CD8-positive, alpha-beta memory T cell (primary cell): ENCODE measurements around the gene PPFIA1. TPM values are rescaled to one million over a fixed set of nuclear protein-coding genes. Genes with fewer than 3 reads are reported as not detected.
A peak's percentile ranks its signal among the peaks of the same experiment; 100 is the strongest.

Experiments
- CTCF ChIA-PET: fragments of 350-600 bp; sonication (Branson Sonifier 250); formaldehyde crosslinking; loops from one replicate; lab custom pipeline; 2021; ENCODE audit warnings: antibody characterized with exemption; lab: Charles Lee
- POLR2A ChIA-PET: fragments of 350-600 bp; sonication (Branson Sonifier 250); formaldehyde crosslinking; loops from one replicate; lab custom pipeline; 2021; ENCODE audit warnings: antibody characterized with exemption; lab: Charles Lee
- DNase-seq, 5 donors: peaks; one replicate each; pipeline versions ENCODE4 v3.0.0 to v3.0.0-alpha.2; 2020 to 2022; ENCODE audit warnings: mixed read lengths in 1 of 5
- H3K27ac ChIP-seq: one replicate; pipeline ENCODE4 v1.7.0; 2013; ENCODE audit warnings: low read depth, mild to moderate bottlenecking, low read length, moderate library complexity
- H3K27me3 ChIP-seq: 2 replicates; pipeline ENCODE4 v1.7.0; 2013; ENCODE audit warnings: low read length, mild to moderate bottlenecking; ENCODE audit not compliant: insufficient read depth, poor library complexity, severe bottlenecking
- H3K36me3 ChIP-seq: 2 replicates; pipeline ENCODE4 v1.7.0; 2013; ENCODE audit warnings: mild to moderate bottlenecking, low read length, moderate library complexity; ENCODE audit not compliant: insufficient read depth
- H3K4me1 ChIP-seq: 2 replicates; pipeline ENCODE4 v1.7.0; 2013; ENCODE audit warnings: mild to moderate bottlenecking, low read length, moderate library complexity; ENCODE audit not compliant: insufficient read depth
- H3K4me3 ChIP-seq: 2 replicates; pipeline ENCODE4 v1.7.0; 2013; ENCODE audit warnings: mild to moderate bottlenecking, low read length
- H3K9me3 ChIP-seq: 2 replicates; pipeline ENCODE4 v1.7.0; 2013; ENCODE audit warnings: mild to moderate bottlenecking, low read length
- H3K27ac Mint-ChIP-seq, 8 donors: one replicate each; pipeline ENCODE4 v1.8.0; 2020 to 2021; ENCODE audit warnings: mixed read lengths in 8 of 8, mild to moderate bottlenecking in 6 of 8, inconsistent platforms in 3 of 8, moderate library complexity in 3 of 8
- H3K27me3 Mint-ChIP-seq, 2 donors: one replicate each; pipeline ENCODE4 v1.8.0; 2020 to 2021; ENCODE audit warnings: mixed read lengths in 2 of 2, mild to moderate bottlenecking in 1 of 2, moderate library complexity in 1 of 2
- H3K36me3 Mint-ChIP-seq, 3 donors: one replicate each; pipeline ENCODE4 v1.8.0; 2020 to 2021; ENCODE audit warnings: mixed read lengths in 3 of 3, inconsistent platforms in 1 of 3, mild to moderate bottlenecking in 1 of 3
- H3K4me1 Mint-ChIP-seq, 3 donors: one replicate each; pipeline ENCODE4 v1.8.0; 2020 to 2021; ENCODE audit warnings: mixed read lengths in 3 of 3, inconsistent platforms in 1 of 3, mild to moderate bottlenecking in 1 of 3
- H3K4me3 Mint-ChIP-seq, 7 donors: one replicate each; pipeline ENCODE4 v1.8.0; 2020 to 2021; ENCODE audit warnings: mixed read lengths in 7 of 7, mild to moderate bottlenecking in 6 of 7, moderate library complexity in 4 of 7, inconsistent platforms in 2 of 7
- H3K9me3 Mint-ChIP-seq, 5 donors: one replicate each; pipeline ENCODE4 v1.8.0; 2020 to 2022; ENCODE audit warnings: mixed read lengths in 5 of 5, mild to moderate bottlenecking in 3 of 5, moderate library complexity in 2 of 5, inconsistent platforms in 1 of 5
- polyA plus RNA-seq: library from polyadenylated mRNA; unstranded; fragments of 300-500 nt; fragmentation: Illumina TruSeq; gene quantifications from one replicate; pipeline ENCODE4 v1.2.3, GENCODE V29; 2021
- total RNA-seq, 2 experiments: library from RNA; stranded (reverse); gene quantifications; one replicate each; pipeline ENCODE4 v1.2.3, GENCODE V29; 2021

The PPFIA1 gene
- total and polyA plus RNA-seq, 3 experiments from 2014 or later, result 18.8 to 44.4 (median 39.9) TPM

- Mint-ChIP-seq H3K36me3 (no peaks in the 10 kb centered on the region), H3K9me3 (no peaks in the 10 kb centered on the region), H3K27ac (peak overlapping the region in 1 of 8 donors; percentile 40), H3K4me3 (no peak overlapping the region), H3K4me1 (no peaks in the 10 kb centered on the region), H3K27me3 (peaks cover 14 to 29% of the 10 kb centered on the region in 2 donors)
- H3K27me3 ChIP-seq, result no peaks in the 10 kb centered on the region
- H3K4me1 ChIP-seq, result no peaks in the 10 kb centered on the region
- H3K36me3 ChIP-seq, result no peaks in the 10 kb centered on the region
- ChIA-PET POLR2A (no interaction called here), CTCF (no interaction called here)
- DNase-seq, result no peak
- no peak overlapping the region for H3K27ac ChIP-seq
- H3K9me3 ChIP-seq, result no peaks in the 10 kb centered on the region
- no peak overlapping the region for H3K4me3 ChIP-seq
Measured at GRCh38 chr11:70410276-70411205, 140.1 kb downstream of the PPFIA1 start.

- Histone ChIP-seq H3K36me3 (no peaks in the 10 kb centered on the region), H3K27ac (no peak overlapping the region), H3K9me3 (no peaks in the 10 kb centered on the region), H3K4me3 (no peak overlapping the region), H3K27me3 (no peaks in the 10 kb centered on the region), H3K4me1 (no peaks in the 10 kb centered on the region)
- no peaks in the 10 kb centered on the region for H3K36me3 Mint-ChIP-seq
- peaks cover 16 to 29% of the 10 kb centered on the region in 2 donors for H3K27me3 Mint-ChIP-seq
- ChIA-PET POLR2A (no interaction called here), CTCF (no interaction called here)
- no peaks in the 10 kb centered on the region for H3K9me3 Mint-ChIP-seq
- H3K4me1 Mint-ChIP-seq, result no peaks in the 10 kb centered on the region
- peak overlapping the region in 1 of 8 donors; percentile 58 for H3K27ac Mint-ChIP-seq
- no peak for DNase-seq
- H3K4me3 Mint-ChIP-seq, result no peak overlapping the region
Measured at GRCh38 chr11:70411713-70412452, 141.4 kb downstream of the PPFIA1 start.

DNA sequence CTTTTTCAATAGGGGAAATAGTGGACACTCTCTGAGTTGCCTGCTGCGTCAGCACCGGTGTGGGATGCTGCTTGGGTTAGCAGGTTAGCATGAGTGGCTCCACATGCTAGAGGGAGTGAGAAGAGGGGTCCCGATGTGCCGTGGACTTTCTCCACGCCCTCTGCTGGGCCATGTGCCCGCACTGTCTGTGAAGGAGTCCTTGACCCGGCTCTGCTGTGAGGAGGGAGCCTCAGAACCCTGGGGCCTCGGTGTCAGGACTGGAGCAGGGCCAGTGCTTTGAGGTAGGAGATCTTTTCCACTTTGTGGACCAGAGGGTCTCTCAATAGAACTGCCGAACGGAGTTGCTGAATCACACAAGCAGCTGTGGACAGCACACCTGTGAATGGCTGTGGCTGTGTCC, 142.7 kb downstream of the PPFIA1 start:
- H3K9me3 ChIP-seq, result no peaks in the 10 kb centered on the region
- Mint-ChIP-seq H3K27ac (no peak overlapping the region), H3K27me3 (peaks cover 17 to 26% of the 10 kb centered on the region in 2 donors), H3K4me1 (no peaks in the 10 kb centered on the region), H3K4me3 (no peak overlapping the region), H3K9me3 (no peaks in the 10 kb centered on the region), H3K36me3 (no peaks in the 10 kb centered on the region)
- no peak overlapping the region for H3K27ac ChIP-seq
- no peaks in the 10 kb centered on the region for H3K27me3 ChIP-seq
- H3K4me3 ChIP-seq, result no peak overlapping the region
- CTCF ChIA-PET, result no interaction called here
- H3K36me3 ChIP-seq, result no peaks in the 10 kb centered on the region
- DNase-seq, result no peak
- POLR2A ChIA-PET, result no interaction called here
- H3K4me1 ChIP-seq, result no peaks in the 10 kb centered on the region

- H3K36me3 Mint-ChIP-seq, result no peaks in the 10 kb centered on the region
- H3K9me3 Mint-ChIP-seq, result no peaks in the 10 kb centered on the region
- peaks cover 15 to 19% of the 10 kb centered on the region in 2 donors for H3K27me3 Mint-ChIP-seq
- Histone ChIP-seq H3K4me1 (no peaks in the 10 kb centered on the region), H3K9me3 (no peaks in the 10 kb centered on the region), H3K27ac (no peak overlapping the region), H3K36me3 (no peaks in the 10 kb centered on the region), H3K27me3 (no peaks in the 10 kb centered on the region), H3K4me3 (no peak overlapping the region)
- no peaks in the 10 kb centered on the region for H3K4me1 Mint-ChIP-seq
- ChIA-PET CTCF (no interaction called here), POLR2A (no interaction called here)
- H3K4me3 Mint-ChIP-seq, result no peak overlapping the region
- H3K27ac Mint-ChIP-seq, result no peak overlapping the region
- no peak for DNase-seq
Measured at GRCh38 chr11:70414341-70415100, 144.0 kb downstream of the PPFIA1 start.

DNA sequence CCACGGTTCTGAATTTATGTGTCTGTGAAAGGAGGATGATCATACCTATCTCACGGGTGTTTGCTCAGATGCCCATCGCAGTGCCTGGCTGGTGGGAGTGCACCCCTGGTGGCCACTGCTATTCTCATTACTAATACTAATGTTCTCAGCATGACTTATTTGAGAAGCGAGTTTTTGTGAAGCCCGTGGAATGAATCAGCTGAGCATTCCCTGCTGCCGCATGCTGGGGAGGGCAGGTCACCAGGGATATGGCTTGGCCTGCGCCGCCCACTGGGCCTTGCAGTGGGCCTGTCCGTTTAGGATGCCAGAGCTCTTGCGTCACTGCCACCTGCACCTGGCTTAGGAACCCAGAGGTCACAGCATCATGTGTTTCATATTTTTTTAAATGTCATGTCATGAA, 144.7 kb downstream of the PPFIA1 start:
- peaks cover 15 to 16% of the 10 kb centered on the region in 2 donors for H3K27me3 Mint-ChIP-seq
- Histone ChIP-seq H3K9me3 (no peaks in the 10 kb centered on the region), H3K4me1 (no peaks in the 10 kb centered on the region), H3K4me3 (no peak overlapping the region), H3K36me3 (no peaks in the 10 kb centered on the region), H3K27me3 (no peaks in the 10 kb centered on the region), H3K27ac (no peak overlapping the region)
- no peaks in the 10 kb centered on the region for H3K9me3 Mint-ChIP-seq
- ChIA-PET CTCF (no interaction called here), POLR2A (no interaction called here)
- DNase-seq, result no peak
- no peaks in the 10 kb centered on the region for H3K36me3 Mint-ChIP-seq
- H3K4me1 Mint-ChIP-seq, result no peaks in the 10 kb centered on the region
- no peak overlapping the region for H3K4me3 Mint-ChIP-seq
- H3K27ac Mint-ChIP-seq, result peak overlapping the region in 1 of 8 donors; percentile 40

DNA sequence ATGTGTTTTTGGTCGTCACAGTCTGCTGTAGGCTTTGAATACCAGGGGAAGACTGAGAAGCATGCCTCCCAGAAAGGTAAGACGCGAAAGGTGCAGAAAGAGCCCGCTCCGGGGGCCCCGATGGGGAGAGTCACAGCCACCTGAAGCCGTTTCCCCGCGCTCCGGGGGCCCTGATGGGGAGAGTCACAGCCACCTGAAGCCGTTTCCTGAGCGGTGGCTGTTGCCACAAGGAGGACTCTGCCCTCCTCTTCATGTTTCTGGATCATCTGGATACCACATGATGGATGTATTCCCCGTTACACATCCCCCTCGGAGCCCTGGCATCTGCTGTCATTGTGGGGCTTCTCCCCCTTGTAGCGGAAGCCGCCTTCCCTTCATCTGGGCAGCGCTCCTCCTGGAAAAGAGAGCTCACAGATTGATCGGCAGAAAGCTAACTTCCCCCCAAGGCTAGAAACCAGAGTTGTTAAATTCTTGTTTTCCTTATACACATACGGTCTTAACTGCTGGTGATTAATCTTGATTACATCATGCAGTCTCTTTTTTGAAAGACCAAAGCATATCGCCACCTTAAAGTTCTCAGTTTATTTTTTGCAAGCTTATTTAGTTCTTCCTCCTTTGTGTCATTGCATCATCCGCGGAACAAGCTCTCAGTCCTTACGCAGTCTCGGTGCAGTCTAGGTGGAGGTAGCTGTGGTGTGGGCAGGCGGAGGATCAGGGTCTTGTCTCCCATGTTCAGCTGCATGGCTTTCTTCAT, 145.3 kb downstream of the PPFIA1 start:
- H3K27ac Mint-ChIP-seq, result no peak overlapping the region
- H3K4me1 Mint-ChIP-seq, result no peaks in the 10 kb centered on the region
- no peaks in the 10 kb centered on the region for H3K9me3 ChIP-seq
- no peak overlapping the region for H3K4me3 ChIP-seq
- H3K36me3 Mint-ChIP-seq, result no peaks in the 10 kb centered on the region
- H3K4me3 Mint-ChIP-seq, result no peak overlapping the region
- no peaks in the 10 kb centered on the region for H3K36me3 ChIP-seq
- no peaks in the 10 kb centered on the region for H3K27me3 ChIP-seq
- H3K4me1 ChIP-seq, result no peaks in the 10 kb centered on the region
- peaks cover 10 to 15% of the 10 kb centered on the region in 2 donors for H3K27me3 Mint-ChIP-seq
- no peak for DNase-seq
- no peaks in the 10 kb centered on the region for H3K9me3 Mint-ChIP-seq
- POLR2A ChIA-PET, result no interaction called here
- CTCF ChIA-PET, result interaction anchor here (0.7 kb wide), 1 partner anchor 231 kb away, joined by 3 read pairs; no protein-coding TSS in a partner anchor
- no peak overlapping the region for H3K27ac ChIP-seq

DNA sequence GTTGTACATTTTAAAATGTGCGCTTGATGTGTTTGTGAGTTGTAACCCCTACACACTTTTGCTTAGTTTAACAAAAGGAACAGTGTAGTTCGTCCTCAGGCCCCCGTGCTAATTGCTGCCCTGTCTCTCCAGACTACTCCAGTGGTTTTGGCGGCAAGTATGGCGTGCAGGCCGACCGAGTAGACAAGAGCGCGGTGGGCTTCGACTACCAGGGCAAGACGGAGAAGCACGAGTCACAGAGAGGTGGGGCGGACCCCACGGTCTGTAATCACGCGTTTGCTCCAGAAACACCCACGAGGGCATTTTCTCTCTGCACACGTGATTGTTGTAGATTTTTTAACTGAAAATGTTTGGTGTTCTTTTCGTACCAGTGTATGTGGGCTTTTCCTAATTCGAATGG, 146.4 kb downstream of the PPFIA1 start:
- Histone ChIP-seq H3K9me3 (no peaks in the 10 kb centered on the region), H3K4me3 (no peak overlapping the region), H3K27me3 (no peaks in the 10 kb centered on the region), H3K4me1 (no peaks in the 10 kb centered on the region), H3K27ac (no peak overlapping the region), H3K36me3 (no peaks in the 10 kb centered on the region)
- Mint-ChIP-seq H3K4me1 (no peaks in the 10 kb centered on the region), H3K27ac (peak overlapping the region in 1 of 8 donors; percentile 35), H3K36me3 (no peaks in the 10 kb centered on the region), H3K4me3 (no peak overlapping the region), H3K27me3 (peaks cover 8 to 14% of the 10 kb centered on the region in 2 donors), H3K9me3 (no peaks in the 10 kb centered on the region)
- CTCF ChIA-PET, result no interaction called here
- DNase-seq, result peak in 1 of 5 donors; percentile 8
- POLR2A ChIA-PET, result no interaction called here
